HG02571 (cell line): ENCODE measurements around the gene OCEL1.
"Not testable (repeated sequence)": the region's sequence is repeated elsewhere in the genome, so short reads cannot be mapped to it uniquely, and the experiment has no call there.

Experiments
- ATAC-seq: cut with Tn5 transposase; IDR thresholded peaks from one replicate; pipeline ENCODE4 v1.9.1; 2021; ENCODE audit warnings: mild to moderate bottlenecking, moderate library complexity; ENCODE audit not compliant: unreplicated experiment

OCEL1 gene, protein sequence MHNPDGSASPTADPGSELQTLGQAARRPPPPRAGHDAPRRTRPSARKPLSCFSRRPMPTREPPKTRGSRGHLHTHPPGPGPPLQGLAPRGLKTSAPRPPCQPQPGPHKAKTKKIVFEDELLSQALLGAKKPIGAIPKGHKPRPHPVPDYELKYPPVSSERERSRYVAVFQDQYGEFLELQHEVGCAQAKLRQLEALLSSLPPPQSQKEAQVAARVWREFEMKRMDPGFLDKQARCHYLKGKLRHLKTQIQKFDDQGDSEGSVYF

DNA sequence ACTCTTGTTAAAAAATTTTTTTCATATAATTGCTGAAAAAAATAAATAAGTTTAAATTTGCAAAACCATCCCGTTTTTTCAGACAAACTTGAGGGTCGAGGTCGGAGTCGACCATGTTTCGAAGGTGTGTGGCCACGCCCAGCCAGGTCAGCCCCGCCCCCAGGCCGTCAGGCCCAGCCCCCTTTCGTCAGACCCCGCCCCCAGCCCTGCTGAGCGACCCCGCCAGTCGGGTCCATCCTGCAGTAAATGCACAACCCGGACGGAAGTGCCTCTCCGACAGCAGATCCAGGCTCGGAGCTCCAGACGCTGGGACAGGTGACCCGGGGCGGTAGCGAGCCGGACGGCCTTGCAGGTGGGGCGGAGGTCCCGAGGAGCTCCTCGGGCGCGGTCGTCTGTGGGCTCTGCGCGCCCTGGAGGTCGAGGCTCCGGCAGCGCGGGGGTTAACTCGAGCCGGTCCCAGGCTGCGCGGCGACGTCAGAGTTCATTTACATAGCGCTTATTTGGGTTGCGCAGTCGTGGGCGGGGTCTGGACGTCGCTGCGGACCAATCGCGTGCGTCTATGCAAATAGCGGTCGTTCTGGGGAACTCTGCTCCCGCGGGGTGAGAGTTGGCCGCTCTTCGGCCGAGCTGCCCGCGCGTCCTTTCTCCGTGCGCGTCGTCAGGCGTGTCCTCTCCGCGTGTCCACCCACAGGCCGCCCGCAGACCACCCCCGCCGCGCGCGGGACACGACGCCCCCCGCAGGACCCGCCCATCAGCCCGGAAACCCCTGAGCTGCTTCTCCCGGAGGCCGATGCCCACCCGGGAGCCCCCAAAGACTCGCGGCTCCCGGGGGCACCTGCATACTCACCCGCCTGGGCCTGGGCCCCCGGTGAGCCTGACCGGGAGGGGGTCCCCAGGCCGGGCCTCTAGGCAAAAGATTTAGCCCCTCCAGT is at the start of gene OCEL1:
TSS of gene OCEL1 (plus strand) at position 225 of the 932 bp plus-strand sequence. CDS start at position 247, 22 bp downstream.
- peak; percentile 93 for ATAC-seq

DNA sequence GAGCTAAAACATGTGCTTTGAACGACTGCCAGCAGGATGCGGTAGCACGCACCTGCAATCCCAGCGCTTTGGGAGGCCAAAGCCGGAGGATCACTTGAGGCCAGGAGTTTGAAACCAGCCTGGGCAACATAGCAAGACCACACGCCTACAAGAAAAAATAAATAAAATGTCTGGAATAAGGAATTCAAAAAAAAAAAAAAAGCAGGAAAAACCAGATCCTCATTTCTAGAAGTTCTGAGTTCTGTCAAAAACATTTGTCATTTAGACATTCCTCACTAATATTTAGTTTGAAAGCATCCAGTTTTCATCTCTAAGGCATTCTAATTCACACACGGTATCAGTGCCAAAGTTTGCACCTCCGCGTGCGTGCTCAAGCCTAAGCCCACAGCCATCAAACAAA is 47.7 kb upstream of the OCEL1 start:
- ATAC-seq = no peak

DNA sequence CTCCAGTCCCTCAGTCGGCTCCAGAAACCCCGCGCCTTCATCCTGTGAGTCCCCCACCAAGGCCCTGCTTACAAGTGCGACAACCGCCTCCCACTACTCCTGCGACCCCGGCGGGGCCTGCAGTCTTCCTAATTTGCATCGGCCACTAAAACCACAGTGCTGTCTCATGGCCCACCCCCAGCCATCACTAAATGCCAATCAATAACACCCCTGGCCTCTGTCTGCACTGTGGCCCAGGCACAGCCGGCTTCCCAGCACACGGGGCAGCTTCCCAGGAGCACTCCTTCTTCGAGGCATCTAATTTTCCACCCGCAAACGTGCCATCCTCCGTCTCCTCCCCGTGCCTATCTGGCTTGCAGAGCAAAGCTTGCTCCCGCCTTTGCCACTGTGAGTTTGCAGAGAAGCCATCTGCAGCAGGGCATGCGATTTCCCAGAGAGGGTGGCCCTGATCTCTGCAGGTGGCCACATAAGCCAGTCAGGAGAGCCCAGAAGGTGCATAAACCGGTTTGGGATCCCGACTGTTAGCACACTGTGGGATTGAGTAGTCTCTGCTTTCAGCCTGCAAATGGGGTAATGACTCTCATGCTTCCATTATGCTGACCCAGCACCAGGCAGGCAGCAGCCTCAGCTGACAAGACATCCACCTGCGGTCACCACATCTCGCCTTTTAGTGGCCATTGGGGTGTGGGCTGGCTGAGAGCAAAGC is 44.9 kb upstream of the OCEL1 start:
- no peak for ATAC-seq

DNA sequence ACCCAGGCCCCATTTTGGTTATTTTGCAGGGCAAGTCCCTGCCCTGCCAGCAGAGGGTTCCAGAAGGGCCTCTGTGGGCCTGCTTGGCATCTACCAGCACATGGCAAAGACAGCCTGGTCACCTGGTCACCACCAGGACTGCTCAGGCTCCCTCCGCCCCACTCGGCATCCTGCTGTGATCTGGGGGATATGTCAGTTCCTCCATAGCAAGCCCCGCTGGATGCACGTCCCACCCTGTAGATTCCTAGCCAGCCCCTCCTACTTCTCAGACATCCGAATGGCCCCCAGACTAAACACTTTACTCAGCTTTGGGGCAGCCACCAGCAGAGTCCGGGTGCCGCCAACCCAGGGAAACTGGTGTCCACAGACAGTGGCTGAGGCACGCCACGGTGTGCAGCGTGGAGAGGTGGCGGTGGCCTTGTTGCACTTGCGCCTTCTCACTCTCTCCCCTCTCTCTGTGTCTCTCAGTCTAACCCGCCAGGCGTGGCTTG is 42.7 kb upstream of the OCEL1 start:
- no peak for ATAC-seq

DNA sequence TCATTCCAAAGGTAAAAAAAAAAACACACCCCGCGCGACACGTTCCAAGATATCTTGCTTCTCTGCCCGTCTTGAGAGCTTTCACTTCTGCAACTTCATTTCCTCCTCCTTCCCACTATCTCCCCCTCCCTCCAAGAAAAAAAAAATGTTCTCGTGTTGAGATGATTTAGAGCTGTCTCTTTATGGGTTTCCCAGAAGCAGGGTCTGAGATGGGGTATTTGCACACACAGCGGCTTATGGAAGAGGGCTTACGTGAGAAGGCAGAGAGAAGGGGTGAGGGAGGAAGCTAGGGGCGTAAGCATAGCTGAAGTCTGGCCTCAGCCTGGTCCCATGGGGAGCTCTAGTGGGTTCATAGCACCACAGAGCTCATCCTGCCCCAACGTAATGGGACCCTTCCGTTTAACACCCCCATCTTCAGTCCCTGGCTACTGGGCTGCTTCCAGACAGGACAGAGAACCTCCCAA is 42.1 kb upstream of the OCEL1 start:
- ATAC-seq = no peak

DNA sequence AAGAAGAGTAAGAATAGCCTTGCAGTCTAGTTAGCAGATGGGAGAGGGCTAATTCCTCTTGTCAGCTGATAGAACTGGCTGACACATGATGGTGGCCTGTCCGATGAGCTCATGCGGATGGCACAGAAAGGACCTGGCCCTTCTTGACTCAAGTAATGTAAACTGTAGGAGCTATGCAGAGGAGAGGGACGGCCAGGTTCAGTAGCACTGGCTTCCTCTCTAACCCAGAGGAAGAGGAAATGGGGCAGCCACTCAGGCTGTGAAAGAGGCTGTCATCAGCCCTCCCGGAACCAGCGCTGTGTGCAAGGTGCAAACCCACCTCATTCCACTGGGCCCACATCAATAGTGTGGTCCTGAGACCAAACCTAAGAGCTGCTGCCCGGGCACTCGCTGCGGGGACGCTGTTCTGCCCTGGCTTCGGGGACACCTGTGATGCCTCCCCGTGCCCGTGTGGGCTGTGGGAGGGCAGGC is 41.6 kb upstream of the OCEL1 start:
- ATAC-seq = no peak

DNA sequence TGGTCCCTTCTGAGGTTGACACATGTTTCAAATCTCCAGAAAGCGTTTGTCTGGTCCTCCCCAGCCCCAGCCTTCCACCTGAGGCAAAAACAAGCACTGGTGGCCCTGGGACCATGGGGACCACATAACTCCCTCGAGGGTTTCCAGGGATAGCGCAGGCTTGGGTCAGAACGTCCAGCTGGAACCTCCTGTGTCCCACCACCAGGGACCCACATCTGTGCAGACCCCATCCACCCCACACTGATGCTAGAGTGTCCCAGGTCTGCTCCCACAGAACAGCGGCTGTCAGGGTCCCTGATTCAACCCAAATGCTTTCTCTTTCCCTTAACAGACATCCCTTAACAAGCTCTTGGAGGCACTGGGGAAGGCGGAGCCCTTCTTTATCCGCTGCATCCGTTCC is 40.4 kb upstream of the OCEL1 start:
- ATAC-seq = no peak

DNA sequence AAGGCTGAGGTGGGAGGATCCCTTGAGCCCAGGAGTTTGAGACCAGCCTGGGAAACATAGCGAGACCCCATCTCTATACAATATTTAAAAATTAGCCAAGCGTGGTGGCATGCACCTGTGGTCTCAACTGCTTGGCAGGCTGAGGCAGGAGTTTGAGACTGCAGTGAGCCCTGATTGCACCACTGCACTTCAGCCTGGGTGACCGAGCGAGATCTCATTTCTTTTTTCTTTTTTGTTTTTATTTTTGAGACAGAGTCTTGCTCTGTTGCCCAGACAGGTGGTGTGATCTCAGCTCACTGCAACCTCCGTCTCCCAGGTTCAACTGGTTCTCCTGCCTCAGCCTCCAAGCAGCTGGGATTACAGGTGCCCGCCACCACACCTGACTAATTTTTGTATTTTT is 34.3 kb upstream of the OCEL1 start:
- not testable (repeated sequence) for ATAC-seq

DNA sequence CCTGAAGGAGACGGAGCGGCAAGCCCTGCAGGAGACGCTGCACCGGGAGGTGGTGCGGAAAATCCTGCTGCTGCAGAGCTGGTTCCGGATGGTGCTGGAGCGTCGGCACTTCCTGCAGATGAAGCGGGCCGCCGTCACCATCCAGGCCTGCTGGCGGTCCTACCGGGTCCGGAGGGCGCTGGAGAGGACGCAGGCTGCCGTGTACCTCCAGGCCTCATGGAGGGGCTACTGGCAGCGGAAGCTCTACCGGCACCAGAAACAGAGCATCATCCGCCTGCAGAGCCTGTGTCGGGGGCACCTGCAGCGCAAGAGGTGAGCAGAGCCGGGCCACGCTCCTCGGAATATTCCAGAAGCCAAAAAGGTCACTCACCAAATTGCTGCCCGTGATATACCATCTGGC is 33.3 kb upstream of the OCEL1 start:
- ATAC-seq = no peak

DNA sequence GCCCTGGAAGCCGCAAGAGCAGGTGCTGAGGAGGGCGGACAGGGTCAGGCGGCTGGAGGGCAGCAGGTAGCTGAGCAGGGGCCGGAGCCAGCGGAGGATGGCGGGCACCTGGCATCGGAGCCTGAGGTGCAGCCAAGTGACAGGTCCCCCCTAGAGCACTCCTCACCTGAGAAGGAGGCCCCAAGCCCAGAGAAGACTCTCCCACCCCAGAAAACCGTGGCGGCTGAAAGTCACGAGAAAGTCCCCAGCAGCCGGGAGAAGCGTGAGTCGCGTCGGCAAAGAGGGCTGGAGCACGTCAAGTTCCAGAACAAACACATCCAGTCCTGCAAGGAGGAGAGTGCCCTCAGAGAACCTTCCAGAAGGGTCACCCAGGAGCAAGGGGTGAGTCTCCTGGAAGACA is 31.4 kb upstream of the OCEL1 start:
- no peak for ATAC-seq

DNA sequence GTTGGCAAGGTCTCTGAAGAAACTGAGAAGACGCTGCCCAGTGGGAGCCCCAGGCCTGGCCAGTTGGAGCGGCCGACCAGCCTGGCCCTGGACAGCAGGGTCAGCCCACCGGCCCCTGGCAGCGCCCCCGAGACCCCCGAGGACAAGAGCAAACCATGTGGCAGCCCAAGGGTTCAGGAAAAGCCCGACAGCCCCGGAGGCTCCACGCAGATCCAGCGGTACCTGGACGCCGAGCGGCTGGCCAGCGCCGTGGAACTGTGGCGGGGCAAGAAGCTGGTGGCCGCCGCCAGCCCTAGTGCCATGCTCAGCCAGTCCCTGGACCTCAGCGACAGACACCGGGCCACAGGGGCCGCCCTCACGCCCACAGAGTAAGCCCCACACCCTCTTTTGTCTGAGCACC is 30.9 kb upstream of the OCEL1 start:
- ATAC-seq = no peak

DNA sequence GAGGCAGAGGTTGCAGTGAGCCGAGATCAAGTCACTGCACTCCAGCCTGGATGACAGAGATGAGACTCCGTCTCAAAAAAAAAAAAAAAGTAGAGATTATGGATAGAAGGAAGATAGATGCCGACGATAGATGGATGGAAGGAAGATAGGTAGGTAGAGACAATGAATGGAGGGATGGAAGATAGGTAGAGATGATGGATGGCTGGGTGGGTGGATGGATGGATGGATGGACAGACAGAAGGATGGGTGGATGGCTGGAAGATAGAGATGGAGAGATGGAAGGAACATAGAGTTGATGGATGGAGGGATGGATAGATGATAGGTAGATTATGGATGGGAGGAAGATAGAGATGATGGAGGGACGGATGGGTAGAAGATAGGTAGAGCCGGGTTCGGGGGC is 29.4 kb upstream of the OCEL1 start:
- ATAC-seq = no peak

DNA sequence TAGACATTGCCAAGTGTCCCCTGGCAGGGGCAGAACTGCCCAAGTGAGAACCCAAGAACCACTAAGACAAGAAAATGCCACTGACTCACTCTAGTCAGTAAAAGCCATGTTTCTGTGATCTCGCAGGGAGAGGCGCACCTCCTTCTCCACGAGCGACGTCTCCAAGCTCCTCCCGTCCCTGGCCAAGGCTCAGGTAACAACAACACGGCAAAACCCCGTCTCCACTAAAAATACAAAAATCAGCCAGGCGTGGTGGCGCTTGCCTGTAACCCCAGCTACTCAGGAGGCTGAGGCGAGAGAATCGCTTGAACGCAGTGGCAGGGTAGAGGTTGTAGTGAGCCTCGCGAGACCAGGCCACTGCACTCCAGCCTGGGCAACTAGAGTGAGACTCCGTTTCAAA is 28.4 kb upstream of the OCEL1 start:
- ATAC-seq = no peak

DNA sequence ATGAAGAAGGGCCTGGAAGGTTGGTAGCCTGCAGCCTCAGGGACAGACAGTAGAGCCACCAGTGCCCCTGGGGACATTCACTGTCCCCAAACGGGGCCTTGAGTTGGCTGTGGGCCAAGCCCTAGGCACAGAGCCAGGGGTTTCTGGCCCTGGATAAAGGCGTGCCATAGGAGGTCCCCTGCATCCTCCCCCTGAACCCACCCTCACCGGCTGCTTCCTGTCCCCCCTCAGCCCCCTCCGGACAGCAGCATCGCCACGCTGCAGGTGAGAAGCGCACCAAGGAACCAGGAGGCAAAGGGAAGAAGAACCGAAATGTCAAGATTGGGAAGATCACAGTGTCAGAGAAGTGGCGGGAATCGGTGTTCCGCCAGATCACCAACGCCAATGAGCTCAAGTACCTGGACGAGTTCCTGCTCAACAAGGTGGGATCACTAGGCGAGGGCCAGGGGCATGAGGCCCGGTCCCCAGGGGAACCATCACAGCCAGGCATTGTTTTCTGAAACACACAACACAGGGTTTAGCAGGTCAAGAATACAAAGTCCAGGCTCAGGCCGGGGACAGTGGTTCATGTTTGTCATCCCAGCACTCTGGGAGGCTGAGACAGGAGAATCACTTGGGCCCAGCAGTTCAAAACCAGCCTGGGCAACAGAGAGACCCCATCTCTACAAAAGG is 25.5 kb upstream of the OCEL1 start:
- no peak for ATAC-seq

DNA sequence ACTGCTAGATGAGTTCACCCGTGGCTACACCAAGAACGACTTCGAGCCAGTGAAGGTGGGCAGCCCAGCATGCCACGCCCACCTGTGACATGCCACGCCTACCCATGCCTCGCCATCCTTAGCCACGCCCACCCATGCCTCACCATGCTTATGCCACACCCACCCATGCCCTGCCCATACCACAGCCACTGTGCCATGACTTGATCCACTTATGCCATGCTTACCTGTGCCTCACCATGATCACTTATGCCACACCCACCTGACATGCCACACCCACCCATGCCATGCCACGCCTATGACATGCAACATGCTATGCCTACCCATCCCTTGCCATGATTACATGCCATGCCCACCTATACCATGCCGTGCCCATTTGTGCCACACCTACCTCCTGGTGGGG is 23.8 kb upstream of the OCEL1 start:
- no peak for ATAC-seq

DNA sequence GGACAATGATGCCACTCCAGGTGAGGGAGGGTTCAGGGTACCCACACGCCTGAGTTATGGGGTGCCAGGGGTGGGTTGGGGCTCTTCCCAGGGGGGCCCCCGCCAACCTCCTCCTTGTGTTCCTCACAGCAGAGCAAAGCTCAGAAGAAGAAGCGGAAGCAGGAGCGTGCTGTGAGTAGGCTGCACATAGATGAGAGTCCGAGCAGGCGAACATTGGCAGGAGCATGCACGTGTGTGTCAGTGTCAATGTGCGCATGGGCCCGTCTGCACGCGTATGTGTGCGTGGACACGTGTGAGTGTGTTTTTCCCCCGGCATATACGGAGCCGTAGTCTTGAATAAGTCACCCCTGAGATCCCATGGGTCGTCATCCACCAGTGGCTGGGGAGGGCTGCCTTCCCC is 23.3 kb upstream of the OCEL1 start:
- no peak for ATAC-seq

DNA sequence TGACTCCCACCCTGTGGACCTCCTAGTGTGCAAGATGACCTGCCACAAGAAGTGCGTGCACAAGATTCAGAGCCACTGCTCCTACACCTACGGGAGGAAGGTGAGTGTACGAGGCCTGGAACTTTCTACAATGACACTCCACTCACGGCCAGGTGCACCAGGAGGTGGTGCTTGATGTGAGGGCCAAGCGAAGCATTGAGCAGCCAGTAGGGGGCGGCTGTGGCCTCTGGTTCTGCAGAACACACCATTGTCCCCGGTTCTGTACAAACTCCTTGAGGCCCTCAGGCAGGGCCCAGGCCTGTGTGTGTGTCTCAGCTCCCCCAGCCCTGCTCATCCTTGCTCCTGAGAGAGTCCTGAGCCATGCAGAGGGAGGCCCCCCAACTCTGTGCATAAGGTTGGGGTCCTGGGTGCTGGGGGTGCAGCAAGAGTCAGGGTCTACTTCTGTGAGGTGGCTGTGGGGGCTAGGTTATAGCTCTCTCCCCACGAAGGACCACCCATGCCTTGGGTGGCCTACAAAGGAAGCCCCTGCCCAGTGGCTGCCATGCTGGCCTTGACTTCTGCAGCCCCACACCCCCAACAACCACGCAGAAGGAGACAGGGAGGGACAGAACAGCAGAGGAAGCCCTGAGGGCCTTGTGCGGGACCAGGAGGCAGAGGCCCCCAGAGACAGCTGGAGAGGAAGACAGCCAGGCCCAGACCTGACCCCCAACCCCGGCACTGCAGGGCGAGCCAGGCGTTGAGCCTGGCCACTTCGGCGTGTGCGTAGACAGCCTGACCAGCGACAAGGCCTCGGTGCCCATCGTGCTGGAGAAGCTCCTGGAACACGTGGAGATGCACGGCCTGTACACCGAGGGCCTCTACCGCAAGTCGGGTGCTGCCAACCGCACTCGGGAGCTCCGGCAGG is 20.5 kb upstream of the OCEL1 start:
- ATAC-seq = no peak

DNA sequence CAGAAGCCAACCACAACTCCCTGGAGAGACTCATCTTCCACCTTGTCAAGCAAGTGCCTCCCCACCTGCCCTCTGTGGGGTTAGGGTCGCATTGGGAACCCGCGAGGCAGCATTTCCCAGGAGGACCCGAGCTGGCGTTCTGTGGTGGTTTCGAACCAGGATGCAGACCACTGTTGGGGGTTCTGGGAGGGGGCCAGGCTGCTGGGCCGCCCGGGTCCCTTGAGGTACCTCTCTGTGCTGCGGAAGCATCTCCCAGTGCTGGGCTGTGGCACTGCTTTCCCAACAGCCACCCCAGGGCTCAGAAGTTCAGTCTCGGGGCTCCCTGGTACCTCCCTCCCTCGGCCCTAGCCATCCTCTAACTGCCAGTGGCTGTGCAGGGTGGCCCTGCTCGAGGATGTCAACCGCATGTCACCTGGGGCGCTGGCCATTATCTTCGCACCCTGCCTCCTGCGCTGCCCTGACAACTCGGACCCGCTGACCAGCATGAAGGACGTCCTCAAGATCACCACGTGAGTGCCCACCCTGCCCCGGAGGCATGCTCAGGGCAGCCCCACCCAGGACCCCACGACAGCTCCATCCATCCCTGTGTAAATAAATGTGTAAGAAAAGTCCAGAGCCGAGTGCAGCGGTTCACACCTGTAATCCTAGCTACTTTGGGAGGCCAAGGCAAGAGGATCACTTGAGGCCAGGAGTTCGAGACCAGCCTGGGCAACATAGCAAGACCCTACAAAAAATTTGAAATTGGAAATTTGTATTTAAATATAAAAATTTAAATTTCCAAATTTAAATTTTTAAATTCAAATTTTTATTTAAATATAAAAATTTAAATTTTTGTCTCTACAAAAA is 19.1 kb upstream of the OCEL1 start:
- ATAC-seq = no peak
